GM19023 (cell line): ENCODE results near the gene RAET1G.
"Not testable (repeated sequence)": the region's sequence is repeated elsewhere in the genome, so short reads cannot be mapped to it uniquely, and the experiment has no call there.

ENCODE experiments used
- ATAC-seq: cut with Tn5 transposase; IDR thresholded peaks from one replicate; pipeline ENCODE4 v1.9.1; 2021; ENCODE audit warnings: mild to moderate bottlenecking, moderate library complexity; ENCODE audit not compliant: unreplicated experiment

RAET1G gene, protein sequence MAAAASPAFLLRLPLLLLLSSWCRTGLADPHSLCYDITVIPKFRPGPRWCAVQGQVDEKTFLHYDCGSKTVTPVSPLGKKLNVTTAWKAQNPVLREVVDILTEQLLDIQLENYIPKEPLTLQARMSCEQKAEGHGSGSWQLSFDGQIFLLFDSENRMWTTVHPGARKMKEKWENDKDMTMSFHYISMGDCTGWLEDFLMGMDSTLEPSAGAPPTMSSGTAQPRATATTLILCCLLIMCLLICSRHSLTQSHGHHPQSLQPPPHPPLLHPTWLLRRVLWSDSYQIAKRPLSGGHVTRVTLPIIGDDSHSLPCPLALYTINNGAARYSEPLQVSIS

DNA sequence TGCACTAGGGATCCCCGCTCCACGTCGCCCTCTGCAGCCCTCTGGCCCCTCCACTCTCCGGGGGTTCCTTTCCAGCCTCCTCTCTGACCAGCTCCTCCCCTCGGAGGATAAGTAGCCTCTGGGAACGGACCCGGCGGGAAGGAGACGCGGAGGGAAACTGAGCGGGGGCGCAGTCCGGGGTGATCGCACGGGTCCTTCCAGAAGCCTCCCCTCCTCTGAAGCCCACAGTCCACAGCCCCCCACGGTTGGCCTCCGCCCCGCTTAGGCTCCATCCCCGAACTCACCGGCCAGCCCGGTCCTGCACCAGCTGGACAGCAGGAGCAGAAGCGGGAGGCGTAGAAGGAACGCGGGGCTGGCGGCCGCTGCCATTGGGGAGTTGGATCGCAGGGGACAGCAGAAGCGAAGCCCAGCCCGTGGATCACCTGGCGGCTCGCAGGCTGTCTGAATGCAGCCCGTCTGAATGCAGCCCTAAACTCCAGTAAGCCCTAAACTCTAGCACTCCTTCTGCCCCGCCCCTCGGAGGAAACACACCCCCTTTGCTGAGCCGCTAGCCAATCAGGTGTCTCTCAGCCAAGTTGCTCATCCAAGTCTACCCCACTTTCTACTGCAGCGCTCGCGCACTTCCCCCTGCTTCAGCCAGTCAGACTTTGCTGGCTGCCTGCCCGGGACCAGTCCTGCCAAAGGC, at the start of gene RAET1G:
Gene RAET1G, minus strand, starts transcription at position 480 of the 685 bp plus-strand sequence. Its CDS starts 111 bp downstream, at position 369.
- ATAC-seq: no peak

DNA sequence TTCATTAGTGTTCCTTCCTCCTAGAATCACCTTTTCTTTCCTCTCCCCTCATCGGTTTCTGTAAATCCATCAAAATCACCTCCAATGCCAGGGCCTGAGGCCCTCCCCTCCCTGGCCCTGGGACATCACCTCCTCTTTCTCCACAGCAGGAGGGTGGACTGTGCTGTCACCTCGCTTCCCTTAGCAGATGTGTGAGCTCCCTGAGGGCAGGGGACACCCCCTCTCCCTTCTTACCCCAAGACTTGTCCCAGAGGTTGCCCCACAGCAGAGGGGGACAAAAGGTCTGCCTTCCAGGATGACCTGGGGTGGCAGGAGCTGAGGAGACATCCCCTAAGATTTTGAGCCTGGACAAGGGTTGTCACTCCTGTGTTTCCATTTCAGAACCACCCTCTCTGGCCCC, 46.7 kb upstream of the RAET1G start:
- ATAC-seq: no peak

DNA sequence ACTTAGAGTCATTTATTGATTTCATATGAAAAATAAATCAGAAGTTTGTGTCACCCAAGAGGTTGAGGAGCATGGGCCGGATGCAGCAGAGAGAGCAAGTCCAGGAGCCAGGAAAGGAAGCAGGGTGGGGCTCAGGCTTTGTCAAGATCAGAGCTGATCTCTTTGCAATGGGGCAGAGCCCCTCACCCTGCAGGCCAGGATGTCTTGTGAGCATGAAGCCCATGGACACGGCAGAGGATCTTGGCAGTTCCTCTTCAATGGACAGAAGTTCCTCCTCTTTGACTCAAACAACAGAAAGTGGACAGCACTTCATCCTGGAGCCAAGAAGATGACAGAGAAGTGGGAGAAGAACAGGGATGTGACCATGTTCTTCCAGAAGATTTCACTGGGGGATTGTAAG, 46.0 kb upstream of the RAET1G start:
- ATAC-seq: not testable (repeated sequence)

DNA sequence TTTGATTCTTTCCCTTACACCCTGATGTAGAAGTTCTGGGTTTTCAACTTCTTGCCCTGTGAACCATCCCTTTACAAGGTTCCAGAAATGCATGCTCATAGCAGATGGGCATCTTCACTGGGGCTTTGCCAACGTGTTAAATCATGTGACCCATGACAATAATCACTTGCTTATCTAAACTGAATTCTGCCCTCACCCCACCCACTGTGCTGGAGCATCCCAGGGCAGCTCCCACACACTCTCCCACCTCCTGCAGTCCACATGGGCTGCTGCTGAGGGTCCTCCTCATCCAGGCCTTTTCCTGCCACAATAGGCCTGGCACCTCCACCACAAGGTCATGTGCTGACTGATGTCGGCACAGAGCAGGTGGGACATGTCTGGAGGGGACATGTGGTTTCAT, 45.1 kb upstream of the RAET1G start:
- not testable (repeated sequence) for ATAC-seq

DNA sequence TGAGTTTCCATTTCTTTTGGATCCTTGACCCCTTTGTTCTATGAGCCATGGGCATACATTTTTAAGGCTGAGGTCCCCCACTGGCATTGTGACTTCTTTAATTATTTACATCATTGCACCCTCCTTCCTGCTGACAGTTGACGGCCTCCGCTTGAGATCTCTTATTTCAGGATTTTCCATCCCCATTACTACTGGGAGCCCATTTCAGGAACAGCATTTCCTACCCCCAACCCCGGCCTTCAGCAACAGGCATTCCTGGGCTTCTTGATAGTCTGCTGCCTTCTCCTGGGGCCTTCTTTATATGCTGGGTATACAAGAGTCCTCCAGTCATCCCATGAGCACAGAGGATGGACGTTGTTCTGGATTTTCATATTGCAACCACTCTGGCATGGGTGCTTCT, 44.7 kb upstream of the RAET1G start:
- no peak for ATAC-seq

DNA sequence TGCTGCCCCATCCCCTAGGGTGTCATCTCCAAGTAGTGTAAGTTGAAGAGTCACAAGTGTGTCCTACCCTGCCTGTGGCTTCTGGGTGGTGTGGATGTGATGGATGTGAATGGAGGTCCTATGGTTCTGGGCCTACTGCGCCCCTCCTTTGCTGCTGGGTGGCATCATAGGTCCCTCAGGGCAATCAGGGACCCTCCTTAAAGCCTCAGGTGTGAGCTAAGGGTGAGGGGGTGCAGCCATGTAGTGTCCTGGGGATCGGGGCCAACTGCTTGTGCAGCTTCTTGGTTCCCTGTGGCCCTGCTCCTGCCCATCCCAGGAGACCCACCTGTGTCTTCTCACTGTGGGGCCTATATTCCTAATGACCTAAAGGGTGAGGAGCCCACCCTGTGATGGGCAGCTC, 43.4 kb upstream of the RAET1G start:
- ATAC-seq: not testable (repeated sequence)

DNA sequence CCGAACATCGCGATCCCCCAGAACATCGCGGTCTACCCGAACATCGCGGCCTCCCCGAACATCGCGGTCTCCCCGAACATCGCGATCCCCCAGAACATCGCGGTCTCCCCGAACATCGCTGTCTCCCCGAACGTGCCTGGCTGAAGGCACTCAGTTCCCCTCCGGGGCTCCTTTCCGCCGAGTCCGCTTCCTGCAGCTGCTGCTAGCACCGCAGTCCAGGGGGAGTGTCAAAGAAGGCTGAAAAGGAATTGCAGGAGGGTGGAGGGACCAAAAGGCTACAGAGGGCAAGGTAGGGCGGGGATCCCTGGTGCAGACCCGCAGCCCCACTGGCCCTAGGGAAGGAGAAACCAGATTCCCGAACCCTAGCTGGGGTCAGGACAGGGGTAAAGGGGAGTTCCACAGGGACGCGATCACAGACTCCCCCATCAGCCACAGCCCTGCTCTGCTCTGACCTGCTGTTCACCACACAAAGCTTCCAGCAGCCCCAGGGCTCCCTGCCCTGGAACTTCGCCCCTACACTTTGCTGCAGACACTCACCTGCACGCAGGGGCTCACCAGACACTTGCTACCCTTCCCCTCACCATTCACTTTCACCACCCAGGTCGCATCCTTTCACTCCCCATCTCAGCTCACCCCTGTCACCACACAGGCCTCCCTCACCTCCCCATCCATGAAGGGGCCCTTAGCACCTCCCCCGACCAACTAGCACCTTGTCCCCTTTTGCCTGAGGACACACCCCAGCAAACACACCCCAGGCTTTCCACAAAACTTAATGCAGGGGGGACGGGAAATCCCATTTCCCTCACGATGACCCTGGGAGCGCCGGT, 42.5 kb upstream of the RAET1G start:
- ATAC-seq: no peak

DNA sequence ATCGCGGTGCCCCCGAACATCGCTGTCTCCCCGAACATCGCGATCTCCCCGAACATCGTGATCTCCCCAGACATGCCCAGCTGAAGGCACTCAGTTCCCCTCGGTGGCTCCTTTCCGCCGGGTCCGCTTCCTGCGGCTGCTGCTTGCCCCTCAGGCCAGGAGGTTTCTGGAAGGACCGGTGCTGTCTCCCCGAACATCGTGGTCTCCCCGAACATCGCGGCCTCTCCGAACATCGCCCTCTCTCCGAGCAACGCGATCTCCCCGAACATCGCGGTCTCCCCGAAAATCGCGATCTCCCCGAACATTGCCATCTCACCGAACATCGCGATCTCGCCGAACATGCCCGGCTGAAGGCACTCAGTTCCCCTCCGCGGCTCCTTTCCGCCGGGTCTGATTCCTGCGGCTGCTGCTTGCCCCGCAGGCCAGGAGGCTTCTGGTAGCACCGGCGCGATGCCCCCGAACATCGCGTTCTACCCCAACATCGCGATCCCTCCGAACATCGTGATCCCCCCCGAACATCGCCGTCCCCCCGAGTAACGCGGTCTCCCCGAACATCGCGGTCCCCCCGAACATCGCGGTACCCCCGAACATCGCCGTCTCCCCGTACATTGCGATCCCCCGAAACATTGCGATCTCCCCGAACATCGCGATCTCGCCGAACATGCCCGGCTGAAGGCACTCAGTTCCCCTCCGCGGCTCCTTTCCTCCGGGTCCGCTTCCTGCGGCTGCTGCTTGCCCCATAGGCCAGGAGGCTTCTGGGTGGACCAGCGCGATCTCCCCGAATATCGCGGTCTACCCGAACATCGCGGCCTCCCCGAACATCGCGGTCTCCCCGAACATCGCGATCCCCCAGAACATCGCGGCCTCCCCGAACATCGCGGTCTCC, 41.6 kb upstream of the RAET1G start:
- ATAC-seq: no peak

DNA sequence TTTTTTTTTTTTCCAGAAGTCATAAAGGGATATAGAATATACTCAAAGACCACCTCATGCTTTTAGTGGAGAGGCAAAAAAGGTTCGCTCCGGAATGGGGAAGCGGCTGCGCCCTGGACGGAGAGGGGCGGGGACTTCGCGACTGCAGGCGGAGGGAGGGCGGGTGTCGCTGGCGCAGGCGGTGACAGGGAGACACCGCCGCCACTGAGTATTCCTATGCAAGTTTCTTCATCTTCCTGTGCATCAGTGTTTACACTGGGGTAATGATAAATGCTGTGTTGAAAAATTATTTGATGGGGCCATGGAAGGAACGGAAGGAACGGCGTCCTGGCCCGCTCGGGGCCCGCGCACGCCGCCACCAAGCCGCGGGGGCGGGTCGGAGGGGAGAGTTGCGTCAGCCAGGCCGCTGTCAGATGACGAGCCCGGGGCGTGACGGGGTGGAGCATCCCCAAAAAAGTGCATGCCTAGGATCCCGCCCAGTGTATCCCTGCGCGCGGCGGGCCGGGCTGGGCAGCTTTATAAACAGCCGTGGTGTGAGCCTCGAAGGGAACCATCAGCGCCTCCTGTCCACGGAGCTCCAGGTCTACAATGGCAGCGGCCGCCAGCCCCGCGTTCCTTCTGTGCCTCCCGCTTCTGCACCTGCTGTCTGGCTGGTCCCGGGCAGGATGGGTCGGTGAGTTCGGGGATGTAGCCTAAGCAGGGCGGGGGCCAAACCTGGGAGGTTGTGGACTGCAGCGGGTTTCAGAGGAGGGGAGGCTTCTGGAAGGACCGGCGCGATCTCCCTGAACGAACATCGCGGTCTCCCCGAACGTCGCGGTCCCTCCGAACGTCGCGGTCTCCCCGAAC, 40.8 kb upstream of the RAET1G start, which contains the start of gene ULBP1:
Gene ULBP1, plus strand, starts transcription at position 482 of the 846 bp plus-strand sequence. Its CDS starts 107 bp downstream, at position 589.
- no peak for ATAC-seq

DNA sequence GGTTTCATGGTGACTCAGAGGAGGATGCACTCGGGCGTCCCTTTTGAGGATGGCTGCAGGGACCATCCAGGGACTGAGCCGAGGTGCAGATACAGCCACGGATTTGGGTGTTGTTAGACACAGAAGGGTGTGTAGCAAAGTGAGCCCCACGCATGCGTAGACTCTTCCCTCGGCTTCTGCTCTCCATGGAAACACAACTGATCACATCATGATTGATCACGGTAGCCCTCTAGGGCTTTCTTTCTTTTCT, 40.2 kb upstream of the RAET1G start:
- no peak for ATAC-seq

DNA sequence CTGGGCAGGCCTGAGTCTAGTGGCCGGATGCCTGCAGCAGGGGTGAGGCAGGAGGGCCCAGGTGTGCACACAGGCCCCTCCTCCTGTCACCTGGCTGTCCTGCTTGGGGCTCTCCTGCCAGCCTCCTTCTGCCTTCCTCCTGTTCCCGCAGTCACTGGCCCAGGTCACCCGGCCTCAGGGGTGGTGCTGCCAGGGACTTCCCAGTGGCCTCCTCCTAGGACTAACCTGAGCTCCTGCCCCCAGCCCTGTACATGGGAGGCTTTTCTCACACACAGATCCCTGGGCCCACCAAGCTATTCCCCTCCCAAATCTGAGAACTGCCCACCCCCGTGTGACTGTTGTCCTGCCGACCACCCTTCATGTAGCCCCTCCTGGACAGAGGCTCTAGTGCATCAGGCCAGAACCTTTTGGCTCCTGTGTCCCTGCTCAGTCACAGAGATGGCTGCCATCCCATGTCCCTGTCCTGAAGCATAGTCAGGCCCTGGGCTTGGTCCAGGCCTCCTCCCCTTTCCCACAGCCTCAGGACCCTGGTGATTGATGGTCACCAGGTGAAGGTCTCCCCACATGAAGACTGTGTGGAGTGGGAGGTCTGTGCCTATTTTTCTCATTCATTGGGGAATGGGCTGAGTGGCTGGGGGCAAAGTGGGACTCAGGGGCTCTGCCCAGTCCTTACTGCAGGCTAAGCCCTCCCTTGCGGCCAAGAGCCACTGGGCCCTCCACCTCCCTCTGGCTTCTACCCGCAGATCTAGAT, 39.7 kb upstream of the RAET1G start:
- no peak for ATAC-seq

DNA sequence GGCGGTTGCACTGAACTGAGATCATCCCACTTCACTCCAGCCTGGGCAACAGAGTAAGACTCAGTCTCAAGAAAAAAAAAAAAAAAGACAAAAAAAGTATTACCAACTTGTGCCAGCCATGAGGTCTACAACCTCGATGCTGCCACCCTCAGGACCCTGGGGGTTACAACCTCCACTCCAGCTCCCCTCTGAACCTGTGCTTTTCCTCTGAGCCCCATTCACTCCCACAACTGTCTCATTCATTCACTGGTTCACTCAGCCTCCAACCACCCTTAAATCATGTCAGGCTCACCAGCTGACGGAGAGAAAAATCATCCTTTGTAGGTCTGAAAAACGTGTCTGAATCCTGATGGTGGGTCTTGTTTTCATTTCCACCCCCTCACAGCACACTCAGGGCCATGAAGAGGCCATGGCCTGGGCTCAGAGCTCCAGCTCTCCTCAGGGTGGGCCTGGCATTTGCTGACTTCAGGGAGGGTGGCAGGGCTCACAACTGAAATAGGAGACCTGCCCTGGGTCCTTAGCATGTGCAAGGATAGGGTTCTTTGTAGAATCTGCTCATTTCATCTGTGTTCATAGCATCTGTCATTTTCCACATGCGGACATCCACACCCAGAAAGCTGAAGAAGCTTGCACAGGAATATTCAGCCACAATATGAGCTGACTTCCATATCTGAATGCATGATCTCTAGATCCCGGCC, 39.0 kb upstream of the RAET1G start:
- no peak for ATAC-seq

DNA sequence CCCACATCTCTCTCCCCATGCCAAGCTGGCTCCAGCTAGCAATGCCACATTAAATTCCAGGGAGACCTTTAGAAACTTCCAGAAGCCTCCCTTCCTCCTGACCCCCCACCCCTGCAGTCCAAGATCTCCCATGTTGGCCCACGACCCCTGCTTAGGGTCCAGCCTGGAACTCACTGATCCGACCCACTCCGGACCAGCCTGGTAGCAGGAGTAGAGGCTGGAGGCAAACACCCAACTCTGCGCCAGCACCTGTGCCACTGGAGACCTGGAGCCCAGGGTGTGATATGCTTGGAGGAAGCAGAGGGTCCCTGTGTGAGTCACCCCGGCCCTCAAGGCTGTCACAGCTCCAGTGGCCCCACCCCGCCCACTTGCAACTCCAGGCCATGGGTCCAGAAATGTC, 37.6 kb upstream of the RAET1G start:
- ATAC-seq: no peak

DNA sequence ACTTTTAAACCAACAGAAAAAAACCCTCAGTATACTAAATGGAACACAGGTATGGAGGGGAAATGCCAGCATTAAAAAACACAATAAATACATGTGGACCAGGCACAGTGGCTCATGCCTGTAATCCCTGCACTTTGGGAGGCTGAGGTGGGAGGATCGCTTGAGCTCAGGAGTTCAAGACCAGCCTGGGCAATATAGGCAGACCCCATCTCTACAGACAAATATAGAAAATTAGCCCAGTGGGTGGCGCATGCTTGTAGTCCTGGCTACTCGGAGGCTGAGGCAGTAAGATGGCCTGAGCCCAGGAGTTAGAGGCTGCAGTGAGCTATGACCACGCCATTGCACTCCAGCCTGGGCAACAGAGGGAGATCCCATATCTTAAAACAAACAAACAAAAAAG, 36.9 kb upstream of the RAET1G start:
- ATAC-seq: not testable (repeated sequence)

DNA sequence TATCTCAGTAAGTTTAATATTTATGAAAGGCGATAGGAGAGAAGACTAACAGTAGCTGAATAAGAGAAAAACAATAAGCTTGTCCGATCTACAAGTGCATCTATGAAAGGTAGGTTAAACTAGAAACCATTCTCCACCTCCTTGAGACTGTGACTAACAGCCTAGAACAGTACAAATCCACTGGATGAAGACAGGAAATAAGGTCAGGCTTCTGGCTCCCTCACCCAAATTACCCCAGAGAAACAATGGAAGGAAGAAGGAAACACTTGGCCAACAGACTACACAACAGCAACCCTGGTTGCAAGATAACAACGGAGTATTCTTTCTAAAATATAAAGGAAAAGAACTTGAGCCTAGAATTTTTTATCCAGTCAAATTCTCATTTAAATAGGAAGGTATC, 35.2 kb upstream of the RAET1G start:
- ATAC-seq: not testable (repeated sequence)

DNA sequence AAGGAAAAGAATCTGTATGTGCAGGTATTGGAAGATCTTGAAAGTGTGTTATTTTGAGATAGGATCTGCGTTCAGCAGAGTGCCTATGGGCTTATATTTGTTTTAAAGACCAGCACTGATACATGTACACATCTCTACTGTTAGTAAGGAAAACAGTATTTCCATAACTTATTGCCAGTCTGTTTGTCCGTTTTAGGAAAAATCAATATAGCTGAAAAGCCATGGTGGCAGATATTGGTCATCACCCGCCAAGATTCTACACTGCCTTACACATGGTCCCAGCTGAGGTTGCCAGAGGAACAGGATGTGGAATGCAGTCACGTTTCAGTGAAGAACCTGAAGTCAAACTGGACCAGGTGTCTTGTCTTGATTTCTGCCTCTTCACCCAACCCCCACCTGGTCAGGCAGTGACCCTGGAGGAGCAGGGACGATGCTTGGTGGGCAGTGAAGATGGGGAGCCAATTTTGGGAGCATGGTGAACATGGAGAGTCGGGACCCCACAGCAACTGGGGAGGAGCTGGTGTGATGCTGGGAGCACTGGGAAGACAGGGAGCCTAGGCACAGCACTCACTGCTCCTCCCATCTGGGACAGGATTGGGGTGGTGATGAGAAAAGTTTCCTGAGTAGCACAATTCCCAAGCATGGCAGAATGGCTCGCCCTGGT, 32.9 kb upstream of the RAET1G start:
- ATAC-seq: not testable (repeated sequence)

DNA sequence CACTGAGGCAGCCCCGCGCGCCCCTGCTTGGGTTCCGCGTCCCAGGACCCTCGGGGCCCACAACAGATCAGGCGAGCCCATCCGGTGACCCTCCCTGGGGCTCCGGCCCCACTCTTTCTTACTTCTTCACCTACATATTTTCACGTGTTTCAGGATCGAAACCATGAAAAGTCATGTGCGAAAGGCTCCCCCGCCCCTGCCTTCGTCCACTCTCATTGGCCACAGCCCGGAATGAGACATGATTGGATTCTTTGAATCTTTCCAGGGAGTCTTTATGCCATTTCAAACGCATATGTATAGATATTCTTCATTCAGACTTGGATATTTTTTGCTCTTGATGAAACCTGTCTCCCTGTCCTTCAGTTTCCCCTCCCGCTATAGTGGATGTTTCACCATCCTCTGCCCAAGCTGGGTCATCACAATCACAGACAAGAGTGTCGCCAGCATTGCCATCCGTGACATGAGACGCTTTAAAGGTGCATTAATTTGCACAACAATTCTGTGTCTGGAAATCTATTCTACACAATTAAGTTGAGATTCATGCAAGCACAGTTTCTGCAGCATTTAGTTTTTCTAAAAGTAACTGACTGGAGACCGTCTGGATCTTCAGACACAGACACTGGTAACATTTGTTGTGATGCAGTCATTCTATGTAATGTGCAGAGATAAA, 32.2 kb upstream of the RAET1G start:
- ATAC-seq: not testable (repeated sequence)
